WTC11 (cell line): ENCODE results near the gene PLEKHG5. TPM values are rescaled to one million over a fixed set of nuclear protein-coding genes. Genes with fewer than 3 reads are reported as not detected.

Source experiments
- ATAC-seq: fragments of 200-7000 bp; cut with Tn5 transposase; 2 replicates; pipeline ENCODE4 v1.10.0; 2021; ENCODE audit warnings: mild to moderate bottlenecking, moderate library complexity
- CTCF ChIA-PET: fragments of 300-600 bp; sonication (Branson Sonifier 250); formaldehyde crosslinking; loops from one replicate; lab custom pipeline; 2021; ENCODE audit warnings: antibody characterized with exemption; lab: Charles Lee
- POLR2A ChIA-PET: fragments of 350-600 bp; sonication (Branson Sonifier 250); formaldehyde crosslinking; loops from one replicate; lab custom pipeline; 2021; ENCODE audit warnings: antibody characterized with exemption; lab: Charles Lee
- DNase-seq: peaks from one replicate; pipeline ENCODE4 v3.0.0; 2021; ENCODE audit warnings: low spot score
- H3K27ac Mint-ChIP-seq: 2 replicates; pipeline ENCODE4 v1.8.0; 2021; ENCODE audit warnings: mixed read lengths
- H3K27me3 Mint-ChIP-seq: 2 replicates; pipeline ENCODE4 v1.8.0; 2021; ENCODE audit warnings: low read depth, mild to moderate bottlenecking, moderate library complexity, mixed read lengths
- H3K36me3 Mint-ChIP-seq: 2 replicates; pipeline ENCODE4 v1.8.0; 2021; ENCODE audit warnings: mixed read lengths
- H3K4me1 Mint-ChIP-seq: 2 replicates; pipeline ENCODE4 v1.8.0; 2022; ENCODE audit warnings: mixed read lengths
- H3K4me3 Mint-ChIP-seq: 2 replicates; pipeline ENCODE4 v1.8.0; 2021; ENCODE audit warnings: mild to moderate bottlenecking, moderate library complexity, mixed read lengths
- H3K9me3 Mint-ChIP-seq: 2 replicates; pipeline ENCODE4 v1.8.0; 2021; ENCODE audit warnings: mixed read lengths
- AFF4 ChIP-seq: sonication (generic); formaldehyde crosslinking; IDR thresholded peaks from 2 replicates; pipeline ENCODE4 v1.8.1; 2023; ENCODE audit warnings: mild to moderate bottlenecking, missing genetic modification reagents, borderline replicate concordance
- ESRRA ChIP-seq: sonication (generic); formaldehyde crosslinking; IDR thresholded peaks from 2 replicates; pipeline ENCODE4 v1.8.1; 2022; ENCODE audit warnings: mild to moderate bottlenecking, missing genetic modification reagents, borderline replicate concordance
- ETV6 ChIP-seq: sonication (generic); formaldehyde crosslinking; IDR thresholded peaks from 2 replicates; pipeline ENCODE4 v1.8.1; 2022; ENCODE audit warnings: mild to moderate bottlenecking, missing genetic modification reagents
- FOXJ3 ChIP-seq: sonication (generic); formaldehyde crosslinking; IDR thresholded peaks from 2 replicates; pipeline ENCODE4 v1.9.0; 2021; ENCODE audit warnings: missing genetic modification reagents, mild to moderate bottlenecking, borderline replicate concordance
- GABPB1 ChIP-seq: sonication (generic); formaldehyde crosslinking; IDR thresholded peaks from 2 replicates; pipeline ENCODE4 v1.8.1; 2023; ENCODE audit warnings: mild to moderate bottlenecking, missing genetic modification reagents
- HMGA2 ChIP-seq: fragments of 250-450 bp; sonication (Bioruptor Pico); IDR thresholded peaks from 2 replicates; pipeline ENCODE4 v1.4.0; 2021; ENCODE audit warnings: mild to moderate bottlenecking, moderate library complexity
- MXD4 ChIP-seq: fragments of 250-450 bp; sonication (Bioruptor Pico); IDR thresholded peaks from 2 replicates; pipeline ENCODE4 v1.8.0; 2021; ENCODE audit warnings: mild to moderate bottlenecking, moderate library complexity, borderline replicate concordance
- NR1H2 ChIP-seq: sonication (generic); formaldehyde crosslinking; IDR thresholded peaks from 2 replicates; pipeline ENCODE4 v1.9.0; 2021; ENCODE audit warnings: mild to moderate bottlenecking, moderate library complexity, missing genetic modification reagents
- OVOL2 ChIP-seq: fragments of 250-450 bp; sonication (Bioruptor Pico); IDR thresholded peaks from 2 replicates; pipeline ENCODE4 v1.9.0; 2021; ENCODE audit warnings: mild to moderate bottlenecking, borderline replicate concordance
- SMAD3 ChIP-seq: sonication (generic); formaldehyde crosslinking; IDR thresholded peaks from 2 replicates; pipeline ENCODE4 v1.8.0; 2022; ENCODE audit warnings: missing genetic modification reagents, mild to moderate bottlenecking, borderline replicate concordance
- STAT6 ChIP-seq: sonication (generic); formaldehyde crosslinking; conservative IDR thresholded peaks from 2 replicates; pipeline ENCODE4 v1.8.1; 2023; ENCODE audit warnings: mild to moderate bottlenecking, low read depth, missing genetic modification reagents, moderate library complexity
- TCF7 ChIP-seq: sonication (generic); formaldehyde crosslinking; IDR thresholded peaks from 2 replicates; pipeline ENCODE4 v1.8.0; 2022; ENCODE audit warnings: mild to moderate bottlenecking, low read depth, missing genetic modification reagents, moderate library complexity
- ZNF121 ChIP-seq: sonication (generic); formaldehyde crosslinking; IDR thresholded peaks from 2 replicates; pipeline ENCODE4 v1.8.0; 2023; ENCODE audit warnings: missing genetic modification reagents
- ZNF232 ChIP-seq: sonication (generic); formaldehyde crosslinking; IDR thresholded peaks from 2 replicates; pipeline ENCODE4 v1.8.0; 2022; ENCODE audit warnings: mild to moderate bottlenecking, missing genetic modification reagents
- ZNF317 ChIP-seq: sonication (generic); formaldehyde crosslinking; IDR thresholded peaks from 2 replicates; pipeline ENCODE4 v1.8.1; 2023; ENCODE audit warnings: low read depth, mild to moderate bottlenecking, moderate library complexity, missing genetic modification reagents, borderline replicate concordance
- ZNF416 ChIP-seq: fragments of 250-450 bp; sonication (Bioruptor Pico); IDR thresholded peaks from 2 replicates; pipeline ENCODE4 v1.9.0; 2021; ENCODE audit warnings: mild to moderate bottlenecking, inconsistent platforms
- ZNF671 ChIP-seq: fragments of 250-450 bp; sonication (Bioruptor Pico); IDR thresholded peaks from 2 replicates; pipeline ENCODE4 v1.8.0; 2021; ENCODE audit warnings: mild to moderate bottlenecking
- total RNA-seq: library from RNA; stranded (reverse); gene quantifications from 3 replicates; pipeline ENCODE4 v1.2.3, GENCODE V29; 2021
- TF ChIP-seq, protein P1 (sequence below): sonication (generic); formaldehyde crosslinking; IDR thresholded peaks from 2 replicates; pipeline ENCODE4 v1.8.1; 2022; ENCODE audit warnings: low read depth, missing genetic modification reagents, borderline replicate concordance
- TF ChIP-seq, protein P2 (sequence below): fragments of 250-450 bp; sonication (Bioruptor Pico); IDR thresholded peaks from 2 replicates; pipeline ENCODE4 v1.9.0; 2021; ENCODE audit warnings: mild to moderate bottlenecking
- TF ChIP-seq, protein P3 (sequence below): sonication (generic); formaldehyde crosslinking; IDR thresholded peaks from 2 replicates; pipeline ENCODE4 v1.8.1; 2023; ENCODE audit warnings: mild to moderate bottlenecking, moderate library complexity, missing genetic modification reagents
- TF ChIP-seq, protein P4 (sequence below): fragments of 250-450 bp; sonication (Bioruptor Pico); IDR thresholded peaks from 2 replicates; pipeline ENCODE4 v1.8.0; 2021; ENCODE audit warnings: mild to moderate bottlenecking

Gene PLEKHG5
- total RNA-seq, 1 experiment from 2014 or later, result 27.5 TPM

- TF ChIP-seq AFF4 (CRISPR knock-in tag) (no peak), TCF7 (CRISPR knock-in tag) (no peak), MXD4 (CRISPR knock-in tag) (no peak)
These were observed 19.6 kb upstream of the PLEKHG5 start (continued) for GRCh38 chr1:6511056-6511455.

DNA sequence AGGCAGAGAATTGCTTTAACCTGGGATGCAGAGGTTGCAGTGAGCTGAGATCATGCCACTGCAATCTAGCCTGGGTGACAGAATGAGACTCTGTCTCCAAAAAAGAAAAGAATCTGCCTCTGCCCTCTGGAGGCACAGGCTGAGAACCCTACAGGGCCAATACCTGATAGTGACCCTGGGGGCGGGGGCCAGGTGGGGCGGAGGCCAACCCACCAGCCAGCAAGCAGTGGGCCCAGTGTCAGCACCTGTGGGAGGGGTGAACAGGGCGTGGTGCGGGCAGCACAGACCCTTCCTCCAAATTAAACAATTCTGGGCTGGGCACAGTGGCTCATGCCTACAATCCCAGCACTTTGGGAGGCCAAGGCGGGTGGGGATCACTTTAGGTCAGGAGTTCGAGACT, 19.0 kb upstream of the PLEKHG5 start:
- no peak overlapping the region for H3K4me3 Mint-ChIP-seq
- H3K36me3 Mint-ChIP-seq, result no peaks in the 10 kb centered on the region
- H3K27ac Mint-ChIP-seq, result no peak overlapping the region
- H3K27me3 Mint-ChIP-seq, result no peaks in the 10 kb centered on the region
- ATAC-seq, result no peak
- CTCF ChIA-PET, result interaction anchor here (1.0 kb wide), 1 partner anchor 33 kb away, joined by 3 read pairs; no protein-coding TSS in a partner anchor
- TF ChIP-seq STAT6 (no peak), ZNF121 (CRISPR knock-in tag) (no peak)
- TF ChIP-seq, all 79 proteins: peak for 0
- POLR2A ChIA-PET, result interaction anchor here (0.9 kb wide), 1 partner anchor 32 kb away, joined by 3 read pairs; no protein-coding TSS in a partner anchor
- H3K4me1 Mint-ChIP-seq, result no peaks in the 10 kb centered on the region
- no peak for DNase-seq
- no peaks in the 10 kb centered on the region for H3K9me3 Mint-ChIP-seq

GRCh38 chr1:6509919-6510291, 18.4 kb upstream of the PLEKHG5 start:
- no peak for ATAC-seq
- Mint-ChIP-seq H3K27ac (no peak overlapping the region; the same call in 1 of the 2 replicates), H3K4me3 (no peak overlapping the region), H3K27me3 (no peaks in the 10 kb centered on the region), H3K9me3 (no peaks in the 10 kb centered on the region), H3K36me3 (no peaks in the 10 kb centered on the region), H3K4me1 (no peaks in the 10 kb centered on the region)
- DNase-seq, result no peak
- no peak for TF ChIP-seq OVOL2 (CRISPR knock-in tag)
- TF ChIP-seq ESRRA (CRISPR knock-in tag), result no peak
- TF ChIP-seq SMAD3 (CRISPR knock-in tag), result no peak
- TF ChIP-seq ZNF317 (CRISPR knock-in tag), result no peak
- TF ChIP-seq ZNF671 (CRISPR knock-in tag), result no peak
- TF ChIP-seq, protein P1, sequence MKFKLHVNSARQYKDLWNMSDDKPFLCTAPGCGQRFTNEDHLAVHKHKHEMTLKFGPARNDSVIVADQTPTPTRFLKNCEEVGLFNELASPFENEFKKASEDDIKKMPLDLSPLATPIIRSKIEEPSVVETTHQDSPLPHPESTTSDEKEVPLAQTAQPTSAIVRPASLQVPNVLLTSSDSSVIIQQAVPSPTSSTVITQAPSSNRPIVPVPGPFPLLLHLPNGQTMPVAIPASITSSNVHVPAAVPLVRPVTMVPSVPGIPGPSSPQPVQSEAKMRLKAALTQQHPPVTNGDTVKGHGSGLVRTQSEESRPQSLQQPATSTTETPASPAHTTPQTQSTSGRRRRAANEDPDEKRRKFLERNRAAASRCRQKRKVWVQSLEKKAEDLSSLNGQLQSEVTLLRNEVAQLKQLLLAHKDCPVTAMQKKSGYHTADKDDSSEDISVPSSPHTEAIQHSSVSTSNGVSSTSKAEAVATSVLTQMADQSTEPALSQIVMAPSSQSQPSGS (CRISPR knock-in tag), result no peak
- TF ChIP-seq, protein P2, sequence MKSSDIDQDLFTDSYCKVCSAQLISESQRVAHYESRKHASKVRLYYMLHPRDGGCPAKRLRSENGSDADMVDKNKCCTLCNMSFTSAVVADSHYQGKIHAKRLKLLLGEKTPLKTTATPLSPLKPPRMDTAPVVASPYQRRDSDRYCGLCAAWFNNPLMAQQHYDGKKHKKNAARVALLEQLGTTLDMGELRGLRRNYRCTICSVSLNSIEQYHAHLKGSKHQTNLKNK (CRISPR knock-in tag), result no peak
- TF ChIP-seq, protein P3, sequence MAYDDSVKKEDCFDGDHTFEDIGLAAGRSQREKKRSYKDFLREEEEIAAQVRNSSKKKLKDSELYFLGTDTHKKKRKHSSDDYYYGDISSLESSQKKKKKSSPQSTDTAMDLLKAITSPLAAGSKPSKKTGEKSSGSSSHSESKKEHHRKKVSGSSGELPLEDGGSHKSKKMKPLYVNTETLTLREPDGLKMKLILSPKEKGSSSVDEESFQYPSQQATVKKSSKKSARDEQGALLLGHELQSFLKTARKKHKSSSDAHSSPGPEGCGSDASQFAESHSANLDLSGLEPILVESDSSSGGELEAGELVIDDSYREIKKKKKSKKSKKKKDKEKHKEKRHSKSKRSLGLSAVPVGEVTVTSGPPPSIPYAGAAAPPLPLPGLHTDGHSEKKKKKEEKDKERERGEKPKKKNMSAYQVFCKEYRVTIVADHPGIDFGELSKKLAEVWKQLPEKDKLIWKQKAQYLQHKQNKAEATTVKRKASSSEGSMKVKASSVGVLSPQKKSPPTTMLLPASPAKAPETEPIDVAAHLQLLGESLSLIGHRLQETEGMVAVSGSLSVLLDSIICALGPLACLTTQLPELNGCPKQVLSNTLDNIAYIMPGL (CRISPR knock-in tag), result no peak
- TF ChIP-seq GABPB1, result no peak
- no peak for TF ChIP-seq ETV6 (CRISPR knock-in tag)
- TF ChIP-seq, protein P4, sequence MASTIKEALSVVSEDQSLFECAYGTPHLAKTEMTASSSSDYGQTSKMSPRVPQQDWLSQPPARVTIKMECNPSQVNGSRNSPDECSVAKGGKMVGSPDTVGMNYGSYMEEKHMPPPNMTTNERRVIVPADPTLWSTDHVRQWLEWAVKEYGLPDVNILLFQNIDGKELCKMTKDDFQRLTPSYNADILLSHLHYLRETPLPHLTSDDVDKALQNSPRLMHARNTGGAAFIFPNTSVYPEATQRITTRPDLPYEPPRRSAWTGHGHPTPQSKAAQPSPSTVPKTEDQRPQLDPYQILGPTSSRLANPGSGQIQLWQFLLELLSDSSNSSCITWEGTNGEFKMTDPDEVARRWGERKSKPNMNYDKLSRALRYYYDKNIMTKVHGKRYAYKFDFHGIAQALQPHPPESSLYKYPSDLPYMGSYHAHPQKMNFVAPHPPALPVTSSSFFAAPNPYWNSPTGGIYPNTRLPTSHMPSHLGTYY (CRISPR knock-in tag), result no peak
- no peak for TF ChIP-seq ZNF416 (CRISPR knock-in tag)
- no peak for TF ChIP-seq ZNF121 (CRISPR knock-in tag)
- TF ChIP-seq FOXJ3, result no peak
- TF ChIP-seq HMGA2 (CRISPR knock-in tag), result no peak
- TF ChIP-seq ZNF232 (CRISPR knock-in tag), result no peak
- no peak for TF ChIP-seq NR1H2 (CRISPR knock-in tag)
- ChIA-PET POLR2A (interaction anchor here (0.9 kb wide), 1 partner anchor 33 kb away, joined by 3 read pairs; no protein-coding TSS in a partner anchor), CTCF (interaction anchor here (1.0 kb wide), 1 partner anchor 33 kb away, joined by 3 read pairs; no protein-coding TSS in a partner anchor)
